ENCODE measurements around the gene NCKAP5.

DNA sequence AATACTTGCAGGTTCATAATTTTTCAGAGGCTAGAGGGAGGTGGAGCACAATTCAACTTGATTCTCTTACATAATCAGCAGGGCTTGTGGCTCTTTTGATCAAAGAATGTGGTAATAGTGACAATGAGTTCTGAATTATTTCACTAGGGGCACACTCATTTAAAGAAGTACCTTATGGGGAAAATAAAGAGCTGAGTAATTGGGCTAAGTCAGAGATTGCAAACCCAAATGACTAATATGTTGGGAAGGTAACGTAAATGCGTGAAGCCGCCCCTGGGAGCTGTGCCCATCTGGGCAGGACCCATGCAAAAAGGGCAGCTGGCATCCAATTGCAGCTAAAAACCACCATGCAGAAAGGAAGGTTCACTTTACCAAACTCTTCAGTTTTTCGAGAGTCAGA is 35.3 kb downstream of the NCKAP5 start:
- TF ChIP-seq, protein P1, sequence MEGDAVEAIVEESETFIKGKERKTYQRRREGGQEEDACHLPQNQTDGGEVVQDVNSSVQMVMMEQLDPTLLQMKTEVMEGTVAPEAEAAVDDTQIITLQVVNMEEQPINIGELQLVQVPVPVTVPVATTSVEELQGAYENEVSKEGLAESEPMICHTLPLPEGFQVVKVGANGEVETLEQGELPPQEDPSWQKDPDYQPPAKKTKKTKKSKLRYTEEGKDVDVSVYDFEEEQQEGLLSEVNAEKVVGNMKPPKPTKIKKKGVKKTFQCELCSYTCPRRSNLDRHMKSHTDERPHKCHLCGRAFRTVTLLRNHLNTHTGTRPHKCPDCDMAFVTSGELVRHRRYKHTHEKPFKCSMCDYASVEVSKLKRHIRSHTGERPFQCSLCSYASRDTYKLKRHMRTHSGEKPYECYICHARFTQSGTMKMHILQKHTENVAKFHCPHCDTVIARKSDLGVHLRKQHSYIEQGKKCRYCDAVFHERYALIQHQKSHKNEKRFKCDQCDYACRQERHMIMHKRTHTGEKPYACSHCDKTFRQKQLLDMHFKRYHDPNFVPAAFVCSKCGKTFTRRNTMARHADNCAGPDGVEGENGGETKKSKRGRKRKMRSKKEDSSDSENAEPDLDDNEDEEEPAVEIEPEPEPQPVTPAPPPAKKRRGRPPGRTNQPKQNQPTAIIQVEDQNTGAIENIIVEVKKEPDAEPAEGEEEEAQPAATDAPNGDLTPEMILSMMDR (IDR thresholded peaks at IDR 0.05), result no peak
- TF ChIP-seq POLR2A (IDR thresholded peaks at IDR 0.05), result no peak

Measured in prostate gland (tissue), 2 donors.